ENCODE data around the gene CBR3. TPM values are rescaled to one million over a fixed set of nuclear protein-coding genes. Genes with fewer than 3 reads are reported as not detected.

Gene CBR3
- total and polyA plus RNA-seq, 12 donors: 0.99 to 10.4 (median 2.2) TPM

GRCh38 chr21:36155603-36156338, 20.9 kb downstream of the CBR3 start:
- Histone ChIP-seq H3K4me3 (peak overlapping the region; percentile 59 to 97 (median 78)), H3K4me1 (peaks cover 0 to 35% (median 23%) of the 10 kb centered on the region in 9 donors), H3K27me3 (no peaks in the 10 kb centered on the region), H3K27ac (peak overlapping the region in 9 of 10 donors; percentile 70 to 88 (median 82)), H3K36me3 (no peaks in the 10 kb centered on the region), H3K9me3 (peaks cover 0 to 10% (median 0%) of the 10 kb centered on the region in 11 donors)
- 7 to 10% methylated on average over 53 of the region's 53 CpGs for WGBS, 2 donors
- DNase-seq (peak in 1 of 2 donors; percentile 42), ATAC-seq (no peak)
- intact Hi-C loops (cut with DNase I): loop anchor here in 4 of 10 donors (1.0 to 10.0 kb wide), 3 partner anchors 79 to 167 kb away; partner anchors contain the start of gene MORC3 (in 3 of the 4)
- TF ChIP-seq CTCF (IDR thresholded peaks at IDR 0.05): no peak

- H3K9me3 ChIP-seq: peaks cover 0 to 10% (median 0%) of the 10 kb centered on the region in 11 donors
- H3K27me3 ChIP-seq: no peaks in the 10 kb centered on the region
- peaks cover 0 to 29% (median 21%) of the 10 kb centered on the region in 9 donors for H3K4me1 ChIP-seq
- H3K27ac ChIP-seq: peak overlapping the region; percentile 37 to 95 (median 89)
- ATAC-seq (peak; percentile 94 to 98 (median 96)), DNase-seq (peak; percentile 99 to 100)
- peak overlapping the region; percentile 71 to 98 (median 90) for H3K4me3 ChIP-seq
- 1% methylated on average over 33 to 43 of the region's 43 CpGs for WGBS, 2 donors
- peaks cover 0 to under 1% (median 0%) of the 10 kb centered on the region in 9 donors for H3K36me3 ChIP-seq
- TF ChIP-seq CTCF (IDR thresholded peaks at IDR 0.05): no peak
- intact Hi-C loops (cut with DNase I): loop anchor here in 4 of 10 donors (1.0 to 10.0 kb wide), 3 partner anchors 78 to 166 kb away; partner anchors contain the start of gene MORC3 (in 3 of the 4)
Observed at GRCh38 chr21:36156339-36156814, 21.5 kb downstream of the CBR3 start.

- Histone ChIP-seq H3K9me3 (peaks cover 0 to 10% (median 0%) of the 10 kb centered on the region in 11 donors), H3K27ac (peak within 1 kb of the TSS; percentile 37 to 95 (median 89)), H3K27me3 (no peaks in the 10 kb centered on the region), H3K4me1 (peaks cover 0 to 29% (median 21%) of the 10 kb centered on the region in 9 donors), H3K36me3 (peaks cover 0 to 6% (median 0%) of the 10 kb centered on the region in 9 donors), H3K4me3 (peak within 1 kb of the TSS; percentile 71 to 98 (median 90))
- DNase-seq: no peak
- no peak for TF ChIP-seq CTCF (IDR thresholded peaks at IDR 0.05)
- peak in 5 of 8 donors; percentile 0 to 1 (median 0) for ATAC-seq
- 1% methylated on average over 76 to 83 of the region's 83 CpGs for WGBS, 2 donors
- intact Hi-C loops (cut with DNase I): loop anchor here in 5 of 10 donors (1.0 to 10.0 kb wide), 3 partner anchors 78 to 165 kb away; partner anchors contain the start of gene MORC3 (in 4 of the 5)
Observed at GRCh38 chr21:36156815-36157670, 22.2 kb downstream of the CBR3 start, which contains the start of gene DOP1B. Gene DOP1B (plus strand): TSS chr21:36156824. CDS start chr21:36164734, 7,910 bp downstream.

Measured in heart right ventricle (tissue), 16 donors.